GM18526 (cell line): Measurements from ENCODE around the gene FAM98A.

Source experiments
- POLR2A ChIP-seq: IDR thresholded peaks from 3 replicates; pipeline ENCODE4 v1.6.1; 2011; ENCODE audit not compliant: insufficient read length; ENCODE audit errors: extremely low read depth

FAM98A gene

DNA sequence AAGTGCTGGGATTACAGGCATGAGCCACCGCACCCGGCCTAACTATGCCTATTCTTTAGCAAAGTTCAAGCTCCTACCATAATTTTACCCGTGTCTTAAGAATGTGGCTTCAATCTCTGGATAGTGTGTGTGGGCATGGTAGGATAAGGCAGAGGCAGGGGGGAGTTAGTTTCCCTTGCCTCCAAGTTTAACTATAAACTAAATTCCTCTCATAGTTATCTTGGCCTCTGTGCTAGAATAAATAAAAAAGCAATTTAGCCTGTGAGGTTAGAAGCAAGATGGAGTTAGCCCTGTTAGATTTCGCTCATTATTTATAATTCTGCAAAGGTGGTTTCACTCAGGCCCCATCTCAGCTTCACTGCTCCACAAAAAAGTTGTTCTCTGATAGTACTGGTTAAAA is 7.0 kb upstream of the FAM98A start:
- no peak for TF ChIP-seq POLR2A

- TF ChIP-seq POLR2A, result no peak
Observed at GRCh38 chr2:33605056-33605455, 6.0 kb upstream of the FAM98A start.

- no peak for TF ChIP-seq POLR2A
Observed at GRCh38 chr2:33603416-33603815, 4.3 kb upstream of the FAM98A start.

- no peak for TF ChIP-seq POLR2A
Observed at GRCh38 chr2:33602201-33602830, 3.2 kb upstream of the FAM98A start.

DNA sequence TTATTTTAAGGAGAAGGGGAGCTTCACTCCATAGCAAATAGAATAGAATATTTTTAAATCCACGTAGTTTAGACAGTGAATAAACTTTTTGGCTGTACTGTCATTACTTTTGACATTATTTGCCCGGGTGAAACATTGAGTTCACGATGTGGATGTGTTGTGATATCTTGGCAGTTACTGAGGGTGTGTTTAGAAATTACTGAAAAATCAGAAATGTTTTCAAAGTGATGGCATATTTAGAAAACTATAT is 769 bp upstream of the FAM98A start:
- TF ChIP-seq POLR2A, result no peak

DNA sequence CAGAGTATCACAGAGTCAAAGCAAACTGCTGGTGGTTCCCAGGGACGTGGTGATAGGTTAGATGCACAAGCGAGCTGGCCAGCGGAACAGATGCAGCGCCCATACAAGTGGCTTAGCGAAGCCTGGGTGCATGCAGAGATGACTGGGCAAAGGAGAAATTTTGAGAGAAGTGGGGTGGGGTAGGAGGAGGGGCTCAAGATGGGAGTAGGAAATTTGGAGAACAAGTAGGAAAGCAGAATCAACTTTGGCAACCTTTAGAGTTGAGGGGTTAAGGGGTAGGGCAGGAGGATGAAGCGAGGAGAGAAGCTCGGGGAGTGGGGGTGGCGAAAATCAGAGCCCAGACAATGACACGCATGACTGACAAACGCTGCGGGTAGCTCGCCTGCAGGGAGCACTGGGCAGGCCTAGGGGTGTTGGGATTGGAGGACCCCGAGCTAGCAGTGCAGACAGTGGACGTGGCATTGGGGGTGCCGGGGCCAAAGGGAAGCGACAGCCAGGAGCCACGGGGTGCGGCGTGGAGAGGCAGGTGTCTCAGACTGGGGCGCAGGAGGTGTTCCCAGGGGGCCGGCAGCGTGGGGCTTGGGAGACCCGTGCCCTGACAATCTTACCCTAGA is 431 bp downstream of the FAM98A start:
- TF ChIP-seq POLR2A, result no peak

GRCh38 chr2:33597026-33597425 is 2.1 kb downstream of the FAM98A start:
- no peak for TF ChIP-seq POLR2A

DNA sequence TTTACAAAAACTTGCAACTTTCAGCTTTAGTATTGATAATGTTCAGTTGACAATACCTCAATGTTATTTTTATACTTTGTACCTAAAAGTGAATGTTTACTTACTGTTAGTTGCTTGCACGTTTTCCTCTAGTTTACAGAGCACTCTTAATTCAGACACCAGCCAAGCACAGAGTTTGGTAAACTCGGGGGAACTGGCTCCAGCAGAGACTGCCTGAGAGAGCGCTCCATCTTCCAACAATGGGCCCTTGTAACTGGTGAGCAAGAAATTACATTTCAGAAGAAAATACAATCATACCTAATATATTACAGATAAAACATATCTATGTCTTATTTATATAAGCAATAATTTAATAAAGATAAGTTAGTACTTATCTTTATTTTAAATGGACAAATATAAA is 3.7 kb downstream of the FAM98A start:
- no peak for TF ChIP-seq POLR2A

DNA sequence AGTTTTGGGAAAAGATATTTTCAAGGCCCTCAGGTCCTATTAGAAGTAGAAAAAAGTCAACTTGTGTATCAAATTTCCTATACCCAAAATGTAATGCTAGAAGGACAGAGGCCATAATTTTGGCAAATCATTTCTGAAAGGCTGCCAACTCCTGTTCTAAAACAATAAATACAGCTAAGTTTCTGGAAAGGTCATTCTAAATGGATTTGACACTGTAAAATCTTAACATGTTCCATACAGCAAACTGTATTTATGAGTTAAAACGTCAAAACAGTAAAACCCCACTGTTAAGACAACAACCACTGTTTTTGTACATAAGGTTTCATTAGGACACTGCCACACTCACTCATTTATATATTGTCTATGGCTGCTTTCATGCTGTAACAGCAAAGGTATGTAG is 9.7 kb downstream of the FAM98A start:
- TF ChIP-seq POLR2A, result no peak

DNA sequence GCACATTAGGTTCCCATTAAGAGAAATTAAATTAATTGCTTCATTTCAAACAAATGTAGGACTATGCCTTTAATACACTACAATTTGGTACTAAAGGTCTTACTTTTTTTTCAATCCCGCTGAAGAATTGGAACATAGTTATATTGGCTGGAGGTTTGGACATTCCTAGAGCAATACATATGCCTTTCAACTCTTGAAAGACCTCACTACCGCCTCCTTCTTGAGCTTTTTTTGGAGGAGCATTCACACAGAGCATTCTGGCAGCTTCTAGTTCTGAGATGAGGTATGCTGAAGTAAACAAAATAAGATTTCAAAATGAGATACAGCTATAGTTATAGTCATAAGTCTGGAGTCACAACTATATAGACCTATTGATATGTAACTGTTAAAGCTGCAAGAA is 10.9 kb downstream of the FAM98A start:
- no peak for TF ChIP-seq POLR2A

DNA sequence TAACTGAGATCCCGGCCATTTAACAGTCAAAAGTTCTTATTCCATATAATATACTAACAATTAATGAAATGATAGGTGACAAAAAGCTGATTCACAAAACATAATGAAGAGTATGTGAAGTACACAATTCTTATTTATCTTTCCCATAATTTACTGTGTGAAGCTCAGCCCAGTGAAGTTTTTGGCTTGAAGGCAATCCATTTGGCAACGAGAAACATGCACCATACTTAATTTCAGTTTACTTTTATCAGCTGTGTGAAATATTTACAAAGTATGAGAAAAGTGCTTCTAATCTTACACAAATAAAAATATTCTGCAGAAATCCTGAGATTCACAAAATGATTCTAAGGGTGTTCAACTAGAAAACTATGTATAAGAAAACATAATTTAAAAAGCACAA is 12.3 kb downstream of the FAM98A start:
- TF ChIP-seq POLR2A, result no peak

GRCh38 chr2:33583194-33583938 is 15.7 kb downstream of the FAM98A start:
- TF ChIP-seq POLR2A, result no peak

GRCh38 chr2:33581872-33582271 is 17.2 kb downstream of the FAM98A start:
- TF ChIP-seq POLR2A, result no peak

- no peak for TF ChIP-seq POLR2A
Observed at GRCh38 chr2:33579227-33579626, 19.9 kb downstream of the FAM98A start.

- no peak for TF ChIP-seq POLR2A
Observed at GRCh38 chr2:33577668-33578067, 21.4 kb downstream of the FAM98A start.

GRCh38 chr2:33577084-33577483 is 22.0 kb downstream of the FAM98A start:
- no peak for TF ChIP-seq POLR2A

GRCh38 chr2:33573657-33574056 is 25.4 kb downstream of the FAM98A start:
- no peak for TF ChIP-seq POLR2A
